C4-2B (cell line): ENCODE results near the gene RBM28.

ENCODE experiments used
- ZFX ChIP-seq: fragments of 450-650 bp; IDR thresholded peaks from 2 replicates; pipeline ENCODE4 v1.6.1; 2017
- TF ChIP-seq, protein P1 (sequence below): fragments of 450-650 bp; conservative IDR thresholded peaks from 2 replicates; pipeline ENCODE4 v1.5.1; 2017; ENCODE audit warnings: mild to moderate bottlenecking

DNA sequence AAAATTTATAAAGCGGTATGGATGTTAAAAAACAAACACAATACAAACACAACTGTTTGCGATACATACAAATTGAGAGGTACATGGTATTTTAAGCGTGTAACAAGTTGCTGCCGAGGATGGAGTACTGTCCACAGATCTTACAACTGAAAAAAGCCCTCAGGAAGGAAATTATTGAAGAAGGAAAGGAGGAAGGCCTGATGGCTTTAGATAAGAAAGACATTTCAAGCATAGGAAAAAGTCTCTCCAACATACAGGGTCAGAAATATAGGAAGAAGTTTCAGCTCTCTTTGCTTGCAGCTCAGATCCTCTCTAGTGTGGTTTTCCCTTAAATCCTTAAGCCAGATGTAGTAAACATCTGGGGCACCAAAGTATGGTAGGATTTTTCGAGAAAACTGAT, 25.0 kb downstream of the RBM28 start:
- TF ChIP-seq, protein P1, sequence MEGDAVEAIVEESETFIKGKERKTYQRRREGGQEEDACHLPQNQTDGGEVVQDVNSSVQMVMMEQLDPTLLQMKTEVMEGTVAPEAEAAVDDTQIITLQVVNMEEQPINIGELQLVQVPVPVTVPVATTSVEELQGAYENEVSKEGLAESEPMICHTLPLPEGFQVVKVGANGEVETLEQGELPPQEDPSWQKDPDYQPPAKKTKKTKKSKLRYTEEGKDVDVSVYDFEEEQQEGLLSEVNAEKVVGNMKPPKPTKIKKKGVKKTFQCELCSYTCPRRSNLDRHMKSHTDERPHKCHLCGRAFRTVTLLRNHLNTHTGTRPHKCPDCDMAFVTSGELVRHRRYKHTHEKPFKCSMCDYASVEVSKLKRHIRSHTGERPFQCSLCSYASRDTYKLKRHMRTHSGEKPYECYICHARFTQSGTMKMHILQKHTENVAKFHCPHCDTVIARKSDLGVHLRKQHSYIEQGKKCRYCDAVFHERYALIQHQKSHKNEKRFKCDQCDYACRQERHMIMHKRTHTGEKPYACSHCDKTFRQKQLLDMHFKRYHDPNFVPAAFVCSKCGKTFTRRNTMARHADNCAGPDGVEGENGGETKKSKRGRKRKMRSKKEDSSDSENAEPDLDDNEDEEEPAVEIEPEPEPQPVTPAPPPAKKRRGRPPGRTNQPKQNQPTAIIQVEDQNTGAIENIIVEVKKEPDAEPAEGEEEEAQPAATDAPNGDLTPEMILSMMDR: no peak
- no peak for TF ChIP-seq ZFX
